Measurements from ENCODE around the gene SELL.

SELL gene

DNA sequence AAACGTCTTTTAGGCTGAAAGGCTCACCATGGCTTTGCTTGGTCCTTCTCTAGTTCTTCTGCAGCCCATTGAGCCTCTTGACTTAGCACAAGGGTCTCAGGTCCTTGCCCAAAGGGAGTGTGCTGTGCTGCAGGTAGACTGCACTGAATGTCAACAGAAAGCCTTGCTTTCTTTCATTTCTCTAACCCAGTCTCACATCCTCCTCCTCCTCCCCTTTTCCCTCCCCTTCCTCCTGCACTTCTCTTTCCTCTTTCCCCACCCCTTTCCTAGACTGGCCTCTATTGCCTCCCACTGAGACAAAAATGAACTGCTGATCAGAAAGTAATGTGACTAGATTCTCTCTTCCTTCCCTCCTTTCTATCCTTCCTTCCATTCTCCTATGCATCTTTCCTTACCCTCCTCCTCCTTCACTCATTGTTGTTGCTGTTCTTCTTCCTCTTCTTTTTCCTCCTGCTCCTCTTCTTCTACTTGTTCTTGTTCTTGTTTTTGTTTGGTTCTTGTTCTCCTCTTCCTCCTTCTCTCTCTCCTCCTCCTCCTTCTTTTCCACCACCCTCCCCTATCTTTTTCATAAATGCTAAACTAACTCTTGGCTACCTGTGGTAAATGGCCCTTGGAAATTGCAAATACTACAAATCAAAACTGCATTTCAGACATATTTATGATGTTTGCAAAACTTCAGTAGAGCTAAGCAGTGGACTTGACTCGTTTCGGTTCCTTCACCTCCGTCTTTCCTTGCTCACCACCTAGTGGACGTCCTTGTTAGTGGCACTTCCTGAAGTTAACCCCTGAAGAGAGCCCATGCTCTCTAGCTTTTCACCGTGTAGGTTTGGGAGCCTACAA lies at the start of gene SELL:
SELL (minus strand) TSS at position 152 of the 840 bp plus-strand sequence; CDS start at position 30, 122 bp downstream.
- TF ChIP-seq, protein P1, sequence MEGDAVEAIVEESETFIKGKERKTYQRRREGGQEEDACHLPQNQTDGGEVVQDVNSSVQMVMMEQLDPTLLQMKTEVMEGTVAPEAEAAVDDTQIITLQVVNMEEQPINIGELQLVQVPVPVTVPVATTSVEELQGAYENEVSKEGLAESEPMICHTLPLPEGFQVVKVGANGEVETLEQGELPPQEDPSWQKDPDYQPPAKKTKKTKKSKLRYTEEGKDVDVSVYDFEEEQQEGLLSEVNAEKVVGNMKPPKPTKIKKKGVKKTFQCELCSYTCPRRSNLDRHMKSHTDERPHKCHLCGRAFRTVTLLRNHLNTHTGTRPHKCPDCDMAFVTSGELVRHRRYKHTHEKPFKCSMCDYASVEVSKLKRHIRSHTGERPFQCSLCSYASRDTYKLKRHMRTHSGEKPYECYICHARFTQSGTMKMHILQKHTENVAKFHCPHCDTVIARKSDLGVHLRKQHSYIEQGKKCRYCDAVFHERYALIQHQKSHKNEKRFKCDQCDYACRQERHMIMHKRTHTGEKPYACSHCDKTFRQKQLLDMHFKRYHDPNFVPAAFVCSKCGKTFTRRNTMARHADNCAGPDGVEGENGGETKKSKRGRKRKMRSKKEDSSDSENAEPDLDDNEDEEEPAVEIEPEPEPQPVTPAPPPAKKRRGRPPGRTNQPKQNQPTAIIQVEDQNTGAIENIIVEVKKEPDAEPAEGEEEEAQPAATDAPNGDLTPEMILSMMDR (conservative IDR thresholded peaks at IDR 0.05; ENCODE audit: low read depth, low read length) = peak; percentile 97
- peak within 1 kb of the TSS; percentile 42 for H3K4me3 ChIP-seq (ENCODE audit: low read depth, low read length)

DNA sequence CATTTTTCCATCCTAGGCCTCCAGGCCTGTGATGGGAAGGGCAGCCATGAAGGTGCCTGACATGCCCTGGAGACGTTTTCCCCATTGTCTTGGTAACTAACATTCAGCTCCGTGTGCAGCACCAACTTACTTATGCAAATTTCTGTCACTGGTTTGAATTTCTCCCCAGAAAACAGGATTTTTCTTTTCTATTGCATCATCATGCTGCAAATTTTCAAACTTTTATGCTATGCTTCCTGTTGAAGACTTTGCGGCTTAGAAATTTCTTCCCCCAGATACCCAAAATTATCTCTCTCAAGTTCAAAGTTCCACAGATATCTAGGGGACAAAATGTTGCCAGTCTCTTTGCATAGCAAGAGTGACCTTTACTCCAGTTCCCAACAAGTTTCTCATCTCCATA lies 47.6 kb upstream of the SELL start:
- no peak overlapping the region for H3K4me3 ChIP-seq (ENCODE audit: low read depth, low read length)
- no peak for DNase-seq (ENCODE audit: low read depth)
- TF ChIP-seq, protein P1 (conservative IDR thresholded peaks at IDR 0.05; ENCODE audit: low read depth, low read length) = no peak

More for the DNA sequence above, at the start of gene SELL:
- DNase-seq (ENCODE audit: low read depth) = peak; percentile 91

DNA sequence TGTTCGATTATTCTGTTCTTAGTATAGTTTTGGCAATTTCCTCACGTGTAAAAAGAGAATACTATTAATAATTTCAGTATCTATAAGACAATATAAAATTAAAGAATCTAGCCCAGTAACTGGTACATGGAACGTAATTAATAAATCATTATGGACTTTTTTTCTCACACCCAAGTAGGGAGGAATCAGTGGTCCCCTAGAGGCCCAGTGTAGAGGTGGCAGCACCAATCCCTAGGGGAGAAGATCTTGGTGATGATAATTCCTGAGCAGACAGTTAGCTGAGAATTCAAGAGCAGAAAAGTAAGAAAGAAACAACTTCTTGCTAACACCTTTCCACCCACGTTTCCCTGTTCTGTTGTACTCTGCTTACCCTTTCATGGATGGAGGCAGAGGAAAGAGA lies 42.1 kb upstream of the SELL start:
- TF ChIP-seq, protein P1 (conservative IDR thresholded peaks at IDR 0.05; ENCODE audit: low read depth, low read length) = peak; percentile 9
- no peak overlapping the region for H3K4me3 ChIP-seq (ENCODE audit: low read depth, low read length)
- DNase-seq (ENCODE audit: low read depth) = no peak

DNA sequence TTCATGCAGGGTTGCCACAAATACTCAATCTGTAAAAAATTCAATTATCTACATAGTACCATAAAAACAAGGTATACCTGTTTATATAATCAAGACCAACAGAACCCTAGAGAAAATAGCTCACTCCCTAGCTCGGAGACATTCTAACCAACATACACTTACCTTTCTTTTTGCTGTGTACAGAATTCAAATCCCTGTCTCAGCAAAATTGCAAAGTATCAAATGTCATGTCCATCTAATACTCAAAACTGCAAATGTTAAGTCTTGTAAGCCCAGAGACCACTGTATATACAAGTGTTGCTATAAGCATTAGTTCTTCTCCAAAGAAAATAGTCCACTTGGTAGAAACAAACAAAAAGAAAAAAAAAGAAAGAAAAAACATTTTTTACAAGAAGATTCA lies 38.6 kb upstream of the SELL start:
- DNase-seq (ENCODE audit: low read depth) = no peak
- TF ChIP-seq, protein P1 (conservative IDR thresholded peaks at IDR 0.05; ENCODE audit: low read depth, low read length) = no peak
- H3K4me3 ChIP-seq (ENCODE audit: low read depth, low read length) = no peak overlapping the region

DNA sequence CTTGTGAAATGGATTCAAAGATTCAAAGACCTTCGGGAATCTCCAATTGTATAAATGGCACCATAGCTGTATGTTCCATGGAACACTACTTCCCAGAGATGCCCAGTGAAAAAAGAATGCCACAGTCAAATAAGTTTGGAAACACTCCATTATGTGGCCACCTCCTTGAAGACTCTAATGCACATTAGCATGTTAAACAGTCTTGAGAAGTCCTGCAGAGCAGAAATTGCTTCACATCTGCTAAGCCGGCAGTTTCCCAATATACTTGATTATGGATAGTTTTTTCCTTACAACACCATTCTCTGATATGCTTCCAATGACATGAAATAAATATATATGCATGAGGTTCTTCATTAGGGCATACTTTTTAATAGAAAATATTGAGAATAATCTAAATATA lies 35.1 kb upstream of the SELL start:
- H3K4me3 ChIP-seq (ENCODE audit: low read depth, low read length) = no peak overlapping the region
- no peak for DNase-seq (ENCODE audit: low read depth)
- TF ChIP-seq, protein P1 (conservative IDR thresholded peaks at IDR 0.05; ENCODE audit: low read depth, low read length) = no peak

DNA sequence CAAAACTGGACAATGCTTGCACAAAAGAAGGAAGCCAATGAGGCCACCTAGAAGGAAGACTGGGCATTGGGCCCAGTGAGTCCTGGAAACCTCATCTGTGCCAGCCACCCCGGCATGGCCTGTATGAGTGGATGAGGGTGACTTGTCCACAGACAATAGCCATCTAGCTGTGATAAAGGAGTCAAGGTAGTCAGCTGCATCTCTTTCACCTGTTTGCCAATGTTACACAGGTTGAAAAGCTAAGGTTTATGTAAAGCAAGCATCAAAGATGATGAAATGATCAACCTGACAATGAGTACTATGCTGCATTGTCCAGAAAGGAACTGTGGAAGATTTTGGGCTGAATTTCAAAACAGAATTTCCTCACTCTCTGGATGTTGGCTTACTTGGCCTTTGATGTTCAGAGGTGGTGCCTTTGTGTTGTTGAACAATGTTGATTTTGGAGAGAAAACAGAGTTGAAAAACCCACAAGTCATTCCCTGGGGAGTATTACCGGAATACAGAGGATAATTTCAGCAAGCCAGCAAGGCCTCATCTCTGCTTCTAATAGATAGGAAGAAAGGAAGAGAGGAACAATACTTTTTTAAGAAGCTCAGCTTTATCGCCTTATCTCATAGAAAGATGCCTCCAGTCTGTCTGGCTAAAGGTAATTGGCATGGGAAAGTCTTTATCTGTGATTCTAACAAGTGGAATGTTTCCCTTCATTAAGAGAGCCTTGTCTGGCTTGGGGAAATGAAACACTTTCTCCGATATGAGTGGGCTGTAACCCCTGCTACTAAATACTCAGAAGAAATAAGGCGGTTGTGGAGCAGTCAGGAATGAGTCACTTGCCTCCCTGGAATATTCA lies 33.8 kb upstream of the SELL start:
- peak; percentile 80 for DNase-seq (ENCODE audit: low read depth)
- no peak overlapping the region for H3K4me3 ChIP-seq (ENCODE audit: low read depth, low read length)
- TF ChIP-seq, protein P1 (conservative IDR thresholded peaks at IDR 0.05; ENCODE audit: low read depth, low read length) = no peak
